Neuronal stem cell (in vitro differentiated cells): Measurements from ENCODE around the gene PGAP3.

ENCODE experiments used
- DNase-seq: peaks from one replicate; pipeline ENCODE4 v3.0.0-alpha.2; 2013; ENCODE audit warnings: low spot score
- H2AFZ ChIP-seq: one replicate; pipeline ENCODE4 v1.6.1; 2013; ENCODE audit warnings: mild to moderate bottlenecking, low read length, inconsistent platforms
- H2AK5ac ChIP-seq: 2 replicates; pipeline ENCODE4 v1.6.1; 2013; ENCODE audit warnings: low read depth, mild to moderate bottlenecking, inconsistent platforms, low read length, moderate library complexity, mixed read lengths
- H2BK120ac ChIP-seq: 2 replicates; pipeline ENCODE4 v1.6.1; 2013; ENCODE audit warnings: low read depth, mild to moderate bottlenecking, inconsistent platforms, low read length, moderate library complexity, mixed read lengths
- H2BK12ac ChIP-seq: one replicate; pipeline ENCODE4 v1.6.1; 2013; ENCODE audit warnings: low read length, inconsistent platforms
- H2BK15ac ChIP-seq: 2 replicates; pipeline ENCODE4 v1.6.1; 2013; ENCODE audit warnings: mild to moderate bottlenecking, low read length, inconsistent platforms, mixed read lengths
- H2BK5ac ChIP-seq: one replicate; pipeline ENCODE4 v1.6.1; 2013; ENCODE audit warnings: inconsistent platforms, mild to moderate bottlenecking, low read length, moderate library complexity
- H3K14ac ChIP-seq: one replicate; pipeline ENCODE4 v1.6.1; 2013; ENCODE audit warnings: low read length, inconsistent platforms
- H3K18ac ChIP-seq: 2 replicates; pipeline ENCODE4 v1.6.1; 2013; ENCODE audit warnings: low read length, inconsistent platforms
- H3K23ac ChIP-seq: 2 replicates; pipeline ENCODE4 v1.6.1; 2013; ENCODE audit warnings: low read depth, mild to moderate bottlenecking, mixed read lengths, low read length, inconsistent platforms; ENCODE audit not compliant: poor library complexity
- H3K27ac ChIP-seq: replicated peaks from 3 replicates; pipeline ENCODE4 v1.5.1; 2013; ENCODE audit warnings: low read length, inconsistent platforms
- H3K27me3 ChIP-seq, 3 experiments: 2 replicates each; pipeline ENCODE4 v1.6.1; 2013; ENCODE audit warnings: low read length in 3 of 3, mild to moderate bottlenecking in 2 of 3, inconsistent platforms in 1 of 3, low read depth in 1 of 3, mixed read lengths in 1 of 3, moderate library complexity in 1 of 3; ENCODE audit not compliant: control insufficient read depth in 3 of 3, insufficient read depth in 3 of 3
- H3K36me3 ChIP-seq, 2 donors: replicated peaks in 1 of 2; 2 replicates each; pipeline ENCODE4 v1.6.1; 2013; ENCODE audit warnings: low read length in 2 of 2; ENCODE audit not compliant: control insufficient read depth in 2 of 2, insufficient read depth in 2 of 2
- H3K4ac ChIP-seq: 2 replicates; pipeline ENCODE4 v1.6.1; 2013; ENCODE audit warnings: inconsistent platforms, mild to moderate bottlenecking, low read length, moderate library complexity
- H3K4me1 ChIP-seq, 2 donors: 1 replicate in 1 of 2; 2 replicates in 1 of 2; pipeline ENCODE4 v1.6.1; 2013; ENCODE audit warnings: low read length in 2 of 2, low read depth in 1 of 2; ENCODE audit not compliant: control insufficient read depth in 2 of 2, insufficient read depth in 1 of 2
- H3K4me2 ChIP-seq: one replicate; pipeline ENCODE4 v1.6.1; 2013; ENCODE audit warnings: mild to moderate bottlenecking, low read length, inconsistent platforms; ENCODE audit not compliant: insufficient read depth, poor library complexity, severe bottlenecking
- H3K4me3 ChIP-seq, 2 donors: 2 replicates each; pipeline ENCODE4 v1.5.1; 2013; ENCODE audit warnings: low read length in 2 of 2, mild to moderate bottlenecking in 2 of 2, inconsistent platforms in 1 of 2, moderate library complexity in 1 of 2
- H3K79me1 ChIP-seq: one replicate; pipeline ENCODE4 v1.6.1; 2013; ENCODE audit warnings: low read depth, mild to moderate bottlenecking, inconsistent platforms, low read length, moderate library complexity
- H3K9ac ChIP-seq: one replicate; pipeline ENCODE4 v1.6.1; 2013; ENCODE audit warnings: mild to moderate bottlenecking, low read depth, low read length, inconsistent platforms; ENCODE audit not compliant: poor library complexity
- H3K9me3 ChIP-seq, 2 donors: replicated peaks in 1 of 2; 2 replicates each; pipeline versions ENCODE3 to v1.6.1; 2013; ENCODE audit warnings: low read length in 2 of 2, mild to moderate bottlenecking in 2 of 2, inconsistent platforms in 1 of 2, low read depth in 1 of 2, mixed read lengths in 1 of 2, moderate library complexity in 1 of 2; ENCODE audit not compliant: control insufficient read depth in 2 of 2, insufficient read depth in 1 of 2
- H4K8ac ChIP-seq: one replicate; pipeline ENCODE4 v1.6.1; 2013; ENCODE audit warnings: low read depth, mild to moderate bottlenecking, inconsistent platforms, low read length, moderate library complexity
- H4K91ac ChIP-seq: one replicate; pipeline ENCODE4 v1.6.1; 2013; ENCODE audit warnings: low read length, low read depth, mild to moderate bottlenecking, inconsistent platforms; ENCODE audit not compliant: poor library complexity
- WGBS, 2 donors: extraction: QIAGEN DNeasy Blood & Tissue Kit; methylation state at CpG; one replicate each; pipeline ENCODE4 v1.1.7; 2013; ENCODE audit warnings: missing lambda C conversion rate in 2 of 2, mixed read lengths in 1 of 2; ENCODE audit not compliant: insufficient read length in 2 of 2, insufficient replicate concordance in 1 of 2; ENCODE audit errors: extremely low coverage in 2 of 2; 5-methylcytosine and 5-hydroxymethylcytosine counted together

Gene PGAP3

DNA sequence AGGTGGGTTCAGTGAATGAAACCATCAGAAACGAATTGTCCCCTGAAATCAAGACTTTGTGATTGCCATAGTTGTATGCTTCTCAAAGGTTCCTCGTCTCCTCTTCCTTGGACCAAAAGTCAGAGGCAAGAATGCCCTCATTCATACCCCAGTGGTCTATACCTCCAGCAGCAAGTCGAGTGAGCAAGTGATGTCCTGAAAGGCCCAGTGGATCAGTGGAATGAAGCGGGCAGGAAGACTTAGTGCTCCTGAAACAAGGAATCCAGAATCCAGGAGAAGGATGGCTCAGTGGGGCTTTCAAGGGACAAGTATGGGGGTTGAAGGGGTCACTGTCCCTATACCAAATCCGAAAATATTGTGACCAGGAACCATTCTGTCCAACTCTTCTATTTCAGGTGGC is 6.7 kb upstream of the PGAP3 start:
- peak overlapping the region; percentile 69 for H2BK15ac ChIP-seq
- H2BK120ac ChIP-seq = no peak overlapping the region
- no peak for DNase-seq
- H4K91ac ChIP-seq = no peak overlapping the region
- no peak overlapping the region for H2AFZ ChIP-seq
- H3K23ac ChIP-seq = no peak overlapping the region
- H3K18ac ChIP-seq = peak overlapping the region; percentile 35
- no peaks in the 10 kb centered on the region for H3K79me1 ChIP-seq
- no peak overlapping the region for H2BK5ac ChIP-seq
- peaks cover 23% of the 10 kb centered on the region in 2 donors for H3K4me1 ChIP-seq
- peak overlapping the region; percentile 69 for H2BK12ac ChIP-seq
- no peak overlapping the region for H3K4ac ChIP-seq
- H3K27me3 ChIP-seq = no peaks in the 10 kb centered on the region
- peaks cover 0 to 14% of the 10 kb centered on the region in 2 donors for H3K36me3 ChIP-seq
- H3K4me3 ChIP-seq = no peak overlapping the region
- peak overlapping the region; percentile 27 for H2AK5ac ChIP-seq
- no peak overlapping the region for H3K14ac ChIP-seq
- no peak overlapping the region for H3K4me2 ChIP-seq
- H3K9me3 ChIP-seq = no peaks in the 10 kb centered on the region
- H3K27ac ChIP-seq = peak overlapping the region; percentile 99
- no CpG with 5 or more reads among the region's 5 CpGs for WGBS, 2 donors
- peak overlapping the region; percentile 36 for H3K9ac ChIP-seq
- no peak overlapping the region for H4K8ac ChIP-seq

DNA sequence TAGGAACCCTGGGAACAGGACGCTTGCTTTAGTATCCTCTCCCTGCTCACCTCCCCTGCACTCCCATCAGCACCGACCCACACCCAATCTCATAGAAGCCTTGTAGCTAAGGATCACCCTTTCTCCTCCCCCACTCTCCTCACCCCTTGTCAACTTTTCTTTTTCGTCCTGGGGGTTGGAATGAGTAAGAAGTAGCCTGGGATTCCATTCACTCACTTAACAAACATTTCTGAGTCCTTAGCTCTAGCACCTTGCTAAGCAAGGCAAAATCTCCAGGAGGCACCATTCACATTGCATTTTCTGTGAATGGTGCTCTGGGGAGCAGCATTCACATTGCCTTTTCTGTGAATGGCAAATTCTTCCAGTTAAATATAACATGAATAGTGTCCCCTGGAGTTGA is 1.1 kb upstream of the PGAP3 start:
- no peak overlapping the region for H3K23ac ChIP-seq
- WGBS, 2 donors = no CpG with 5 or more reads among the region's 3 CpGs

DNA sequence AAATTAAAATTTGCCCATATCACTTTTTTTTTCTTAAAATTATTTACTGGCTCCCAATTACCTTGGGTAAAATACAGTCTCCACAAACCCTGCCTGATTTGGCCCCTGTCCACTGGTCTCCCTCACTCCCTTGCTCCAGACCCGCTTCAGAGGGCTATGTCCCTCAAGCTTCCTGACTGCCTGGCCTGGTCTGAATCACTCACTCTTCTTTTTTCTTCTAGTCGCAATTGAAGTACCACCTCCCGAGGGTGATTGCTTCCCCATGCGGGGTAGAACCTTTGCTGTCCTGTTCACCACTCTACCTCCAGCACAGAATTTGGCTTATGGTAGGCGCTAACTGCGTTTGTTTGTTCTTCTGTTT is 598 bp upstream of the PGAP3 start:
- Histone ChIP-seq H4K8ac (no peak overlapping the region), H3K14ac (no peak overlapping the region), H3K4me3 (peak overlapping the region; percentile 61 to 87), H2AK5ac (no peak overlapping the region), H2BK15ac (no peak overlapping the region), H3K4me1 (peaks cover 9 to 10% of the 10 kb centered on the region in 2 donors), H2BK5ac (no peak overlapping the region), H3K36me3 (peaks cover 3 to 11% of the 10 kb centered on the region in 2 donors), H2BK120ac (no peak overlapping the region), H3K4me2 (peak overlapping the region; percentile 62), H3K4ac (no peak overlapping the region), H3K79me1 (peaks cover 2% of the 10 kb centered on the region), H4K91ac (no peak overlapping the region), H3K27ac (peak overlapping the region; percentile 100), H2BK12ac (no peak overlapping the region), H3K9ac (no peak overlapping the region), H3K9me3 (no peaks in the 10 kb centered on the region), H3K18ac (no peak overlapping the region), H3K23ac (no peak overlapping the region), H3K27me3 (no peaks in the 10 kb centered on the region), H2AFZ (peak overlapping the region; percentile 97)
- WGBS, 2 donors = no CpG with 5 or more reads among the region's 6 CpGs
- DNase-seq = no peak

More for the DNA sequence above, 1.1 kb upstream of the PGAP3 start:
- Histone ChIP-seq H3K27me3 (no peaks in the 10 kb centered on the region), H3K4me3 (peak overlapping the region in 1 of 2 donors; percentile 61), H2AFZ (peak overlapping the region; percentile 97), H2AK5ac (no peak overlapping the region), H2BK120ac (no peak overlapping the region), H3K27ac (no peak overlapping the region), H3K4me1 (peaks cover 9 to 10% of the 10 kb centered on the region in 2 donors), H3K9ac (no peak overlapping the region), H4K8ac (no peak overlapping the region), H3K9me3 (no peaks in the 10 kb centered on the region), H2BK15ac (no peak overlapping the region), H3K4ac (no peak overlapping the region), H3K79me1 (peaks cover 2% of the 10 kb centered on the region), H2BK5ac (no peak overlapping the region), H3K36me3 (peaks cover 3 to 11% of the 10 kb centered on the region in 2 donors), H3K4me2 (peak overlapping the region; percentile 62), H4K91ac (no peak overlapping the region), H3K14ac (no peak overlapping the region), H3K18ac (no peak overlapping the region), H2BK12ac (no peak overlapping the region)
- no peak for DNase-seq

DNA sequence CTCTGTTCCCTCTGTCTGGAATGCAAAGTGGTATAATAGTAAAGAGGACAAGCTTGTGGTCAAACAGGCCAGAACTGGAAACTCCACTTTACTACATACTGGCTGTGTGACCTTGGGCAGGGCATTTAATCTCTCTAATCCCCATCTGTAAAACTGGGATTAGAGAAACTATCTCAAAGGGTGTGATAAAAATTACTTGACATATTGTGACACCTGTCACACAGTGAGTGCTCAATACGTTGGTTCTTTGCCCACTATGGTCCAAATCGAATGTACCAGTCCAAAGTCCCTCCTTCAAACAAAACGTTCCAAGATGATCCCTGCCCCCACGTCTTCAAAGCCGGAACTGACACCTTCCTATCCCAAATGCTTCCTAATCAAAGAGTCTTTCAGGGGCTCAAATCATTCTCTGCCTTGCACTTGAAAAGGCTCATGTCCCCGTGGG is 734 bp downstream of the PGAP3 start:
- Histone ChIP-seq H3K18ac (no peak overlapping the region), H2AFZ (peak overlapping the region; percentile 97), H3K27me3 (no peaks in the 10 kb centered on the region), H3K4me3 (peak overlapping the region in 1 of 2 donors; percentile 61), H3K9me3 (no peaks in the 10 kb centered on the region), H2BK12ac (no peak overlapping the region), H2AK5ac (no peak overlapping the region), H3K23ac (no peak overlapping the region), H3K9ac (no peak overlapping the region), H4K8ac (no peak overlapping the region), H3K4me2 (peak overlapping the region; percentile 46), H3K4me1 (peaks cover 9 to 10% of the 10 kb centered on the region in 2 donors), H2BK5ac (no peak overlapping the region), H3K4ac (no peak overlapping the region), H3K36me3 (peaks cover 3 to 10% of the 10 kb centered on the region in 2 donors), H3K14ac (no peak overlapping the region), H3K79me1 (peaks cover 2% of the 10 kb centered on the region), H2BK15ac (no peak overlapping the region), H2BK120ac (no peak overlapping the region), H4K91ac (no peak overlapping the region), H3K27ac (no peak overlapping the region)
- WGBS, 2 donors = no CpG with 5 or more reads among the region's 6 CpGs
- no peak for DNase-seq
